Liver (tissue), 9 donors: ENCODE data around the gene KCNK3. TPM values are rescaled to one million over a fixed set of nuclear protein-coding genes. Genes with fewer than 3 reads are reported as not detected.

ENCODE experiments used
- DNase-seq: peaks from one replicate; pipeline ENCODE4 v3.0.0-alpha.2; 2017; ENCODE audit warnings: low spot score
- H3K27ac ChIP-seq, 2 donors: one replicate each; pipeline ENCODE4 v1.7.0; 2013; ENCODE audit warnings: inconsistent platforms in 2 of 2, low read length in 2 of 2, control low read depth in 1 of 2, low read depth in 1 of 2, mild to moderate bottlenecking in 1 of 2
- H3K27me3 ChIP-seq, 4 donors: one replicate each; pipeline versions ENCODE4 v1.6.1 to v1.7.0; 2013; ENCODE audit warnings: low read length in 3 of 4, inconsistent platforms in 1 of 4, mild to moderate bottlenecking in 1 of 4, moderate library complexity in 1 of 4; ENCODE audit not compliant: control insufficient read depth in 4 of 4, insufficient read depth in 4 of 4
- H3K36me3 ChIP-seq, 4 donors: one replicate each; pipeline versions ENCODE4 v1.6.1 to v1.7.0; 2013; ENCODE audit warnings: low read length in 3 of 4, mild to moderate bottlenecking in 3 of 4, low read depth in 1 of 4, moderate library complexity in 1 of 4; ENCODE audit not compliant: control insufficient read depth in 4 of 4, insufficient read depth in 3 of 4
- H3K4me1 ChIP-seq, 4 donors: one replicate each; pipeline versions ENCODE4 v1.6.1 to v1.7.0; 2013; ENCODE audit warnings: low read length in 3 of 4, mild to moderate bottlenecking in 3 of 4, moderate library complexity in 1 of 4; ENCODE audit not compliant: control insufficient read depth in 4 of 4, insufficient read depth in 4 of 4
- H3K4me3 ChIP-seq, 3 donors: one replicate each; pipeline versions ENCODE4 v1.6.1 to v1.7.0; 2013; ENCODE audit warnings: low read length in 3 of 3, control low read depth in 1 of 3, low read depth in 1 of 3, mild to moderate bottlenecking in 1 of 3
- H3K9ac ChIP-seq, 2 donors: one replicate each; pipeline ENCODE4 v1.7.0; 2013; ENCODE audit warnings: low read length in 2 of 2, mild to moderate bottlenecking in 2 of 2, moderate library complexity in 2 of 2, control low read depth in 1 of 2, low read depth in 1 of 2
- H3K9me3 ChIP-seq, 4 donors: one replicate each; pipeline versions ENCODE4 v1.6.1 to v1.7.0; 2013; ENCODE audit warnings: low read length in 3 of 4; ENCODE audit not compliant: control insufficient read depth in 4 of 4
- EGR1 ChIP-seq, 2 donors: IDR thresholded peaks; 2 replicates each; pipeline ENCODE4 v1.6.1; 2016 to 2018; ENCODE audit warnings: antibody characterized with exemption in 2 of 2, low read depth in 2 of 2
- FOXA1 ChIP-seq: IDR thresholded peaks from 2 replicates; pipeline ENCODE4 v1.6.1; 2016; ENCODE audit warnings: antibody characterized with exemption
- FOXA2 ChIP-seq: IDR thresholded peaks from 2 replicates; pipeline ENCODE4 v1.6.1; 2016; ENCODE audit warnings: antibody characterized with exemption
- GABPA ChIP-seq, 2 donors: IDR thresholded peaks in 1 of 2; conservative IDR thresholded peaks in 1 of 2; 2 replicates each; pipeline ENCODE4 v1.6.1; 2016; ENCODE audit warnings: antibody characterized with exemption in 2 of 2, mild to moderate bottlenecking in 1 of 2, moderate library complexity in 1 of 2
- HNF4A ChIP-seq, 2 donors: conservative IDR thresholded peaks; 2 replicates each; pipeline ENCODE4 v1.6.1; 2016; ENCODE audit warnings: antibody characterized with exemption in 2 of 2, mild to moderate bottlenecking in 2 of 2
- HNF4G ChIP-seq: IDR thresholded peaks from 2 replicates; pipeline ENCODE4 v1.6.1; 2016; ENCODE audit warnings: antibody characterized with exemption
- JUND ChIP-seq, 2 donors: IDR thresholded peaks; 2 replicates each; pipeline ENCODE4 v1.6.1; 2016; ENCODE audit warnings: antibody characterized with exemption in 2 of 2
- NR2F2 ChIP-seq: IDR thresholded peaks from 2 replicates; pipeline ENCODE4 v1.6.1; 2016; ENCODE audit warnings: antibody characterized with exemption
- RXRA ChIP-seq, 2 donors: IDR thresholded peaks; 2 replicates each; pipeline ENCODE4 v1.6.1; 2017 to 2018; ENCODE audit warnings: antibody characterized with exemption in 2 of 2, mild to moderate bottlenecking in 1 of 2
- SP1 ChIP-seq: IDR thresholded peaks from 2 replicates; pipeline ENCODE4 v1.6.1; 2018; ENCODE audit warnings: antibody characterized with exemption, mild to moderate bottlenecking
- TAF1 ChIP-seq: conservative IDR thresholded peaks from 2 replicates; pipeline ENCODE4 v1.6.1; 2016; ENCODE audit warnings: antibody characterized with exemption, mild to moderate bottlenecking
- YY1 ChIP-seq: IDR thresholded peaks from 2 replicates; pipeline ENCODE4 v1.6.1; 2016; ENCODE audit warnings: antibody characterized with exemption, mild to moderate bottlenecking
- ZBTB33 ChIP-seq: IDR thresholded peaks from 2 replicates; pipeline ENCODE4 v1.6.1; 2016; ENCODE audit warnings: antibody characterized with exemption
- WGBS: extraction: QIAGEN DNeasy Blood & Tissue Kit; methylation state at CpG from one replicate; pipeline ENCODE4 v1.1.7; 2013; 5-methylcytosine and 5-hydroxymethylcytosine counted together
- polyA plus RNA-seq, 2 donors: library from polyadenylated mRNA; stranded (reverse) in 1 of 2; unstranded in 1 of 2; fragments of 200-250 nt in 1 of 2; fragments of >200 nt in 1 of 2; fragmentation: Nextera tagmentation in 1 of 2; extraction: Ambion mirVana in 1 of 2; gene quantifications; one replicate each; pipeline versions ENCODE4 v1.2.1 to v1.2.3, GENCODE V29; 2013 to 2015
- total RNA-seq, 2 donors: library from RNA; depleted of rRNA; stranded (reverse); fragments of >200 nt; gene quantifications; one replicate each; pipeline ENCODE4 v1.2.3, GENCODE V29; 2014
- TF ChIP-seq, protein P1 (sequence below): IDR thresholded peaks from 2 replicates; pipeline ENCODE4 v1.6.1; 2016; ENCODE audit warnings: antibody characterized with exemption
- TF ChIP-seq, protein P2 (sequence below): IDR thresholded peaks from 2 replicates; pipeline ENCODE4 v1.6.1; 2016; ENCODE audit warnings: antibody characterized with exemption, mild to moderate bottlenecking
- TF ChIP-seq, protein P3 (sequence below): IDR thresholded peaks from 2 replicates; pipeline ENCODE4 v1.6.1; 2016; ENCODE audit warnings: antibody characterized with exemption
- donor health status: healthy.
- donor health status: healthy.
- donor health status: healthy.
- donor health status: healthy.
- donor health status: healthy.

Gene KCNK3
- total and polyA plus RNA-seq, 4 donors = 0.78 to 6.6 (median 2.6) TPM; not detected in 1

DNA sequence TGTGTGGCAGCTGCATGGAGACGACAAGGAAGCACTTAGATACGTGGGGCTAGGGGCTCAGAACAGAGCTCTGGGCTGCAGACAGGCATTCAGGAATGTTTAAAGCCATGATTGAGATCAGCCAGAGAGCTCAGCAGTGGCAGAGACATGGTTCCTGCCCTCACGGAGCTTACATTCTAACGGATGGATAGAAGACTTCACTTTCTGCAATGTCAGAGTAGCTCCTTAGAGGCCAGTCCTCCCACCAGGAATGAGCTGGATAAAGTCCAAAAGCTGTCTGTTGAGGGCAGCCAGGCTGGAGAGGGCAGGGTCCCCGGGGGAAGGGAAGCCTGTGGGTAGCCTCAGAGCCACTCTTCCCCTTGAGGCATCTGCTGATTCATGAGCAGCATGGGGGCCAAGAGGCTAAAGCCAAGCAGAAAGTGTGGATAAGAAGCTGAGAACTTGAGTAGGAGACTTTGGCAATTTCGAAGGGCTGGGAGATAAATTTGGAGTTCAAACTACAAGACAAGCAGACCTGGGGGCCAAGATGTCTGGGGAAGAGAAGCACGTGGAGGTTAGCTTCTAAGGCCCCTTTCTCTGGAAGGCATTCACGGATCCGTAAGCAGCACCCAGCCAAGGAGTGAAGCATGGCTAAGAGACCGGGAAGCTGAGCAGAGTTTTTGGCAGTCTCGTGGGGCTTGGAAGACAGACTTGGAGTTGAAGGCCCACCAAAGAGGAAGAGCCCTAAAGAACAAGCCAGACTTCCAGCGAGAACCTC, 41.6 kb upstream of the KCNK3 start:
- no peak for TF ChIP-seq SP1
- TF ChIP-seq, protein P1, sequence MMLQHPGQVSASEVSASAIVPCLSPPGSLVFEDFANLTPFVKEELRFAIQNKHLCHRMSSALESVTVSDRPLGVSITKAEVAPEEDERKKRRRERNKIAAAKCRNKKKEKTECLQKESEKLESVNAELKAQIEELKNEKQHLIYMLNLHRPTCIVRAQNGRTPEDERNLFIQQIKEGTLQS = no peak
- TF ChIP-seq, protein P2, sequence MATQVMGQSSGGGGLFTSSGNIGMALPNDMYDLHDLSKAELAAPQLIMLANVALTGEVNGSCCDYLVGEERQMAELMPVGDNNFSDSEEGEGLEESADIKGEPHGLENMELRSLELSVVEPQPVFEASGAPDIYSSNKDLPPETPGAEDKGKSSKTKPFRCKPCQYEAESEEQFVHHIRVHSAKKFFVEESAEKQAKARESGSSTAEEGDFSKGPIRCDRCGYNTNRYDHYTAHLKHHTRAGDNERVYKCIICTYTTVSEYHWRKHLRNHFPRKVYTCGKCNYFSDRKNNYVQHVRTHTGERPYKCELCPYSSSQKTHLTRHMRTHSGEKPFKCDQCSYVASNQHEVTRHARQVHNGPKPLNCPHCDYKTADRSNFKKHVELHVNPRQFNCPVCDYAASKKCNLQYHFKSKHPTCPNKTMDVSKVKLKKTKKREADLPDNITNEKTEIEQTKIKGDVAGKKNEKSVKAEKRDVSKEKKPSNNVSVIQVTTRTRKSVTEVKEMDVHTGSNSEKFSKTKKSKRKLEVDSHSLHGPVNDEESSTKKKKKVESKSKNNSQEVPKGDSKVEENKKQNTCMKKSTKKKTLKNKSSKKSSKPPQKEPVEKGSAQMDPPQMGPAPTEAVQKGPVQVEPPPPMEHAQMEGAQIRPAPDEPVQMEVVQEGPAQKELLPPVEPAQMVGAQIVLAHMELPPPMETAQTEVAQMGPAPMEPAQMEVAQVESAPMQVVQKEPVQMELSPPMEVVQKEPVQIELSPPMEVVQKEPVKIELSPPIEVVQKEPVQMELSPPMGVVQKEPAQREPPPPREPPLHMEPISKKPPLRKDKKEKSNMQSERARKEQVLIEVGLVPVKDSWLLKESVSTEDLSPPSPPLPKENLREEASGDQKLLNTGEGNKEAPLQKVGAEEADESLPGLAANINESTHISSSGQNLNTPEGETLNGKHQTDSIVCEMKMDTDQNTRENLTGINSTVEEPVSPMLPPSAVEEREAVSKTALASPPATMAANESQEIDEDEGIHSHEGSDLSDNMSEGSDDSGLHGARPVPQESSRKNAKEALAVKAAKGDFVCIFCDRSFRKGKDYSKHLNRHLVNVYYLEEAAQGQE = no peak
- no peak for TF ChIP-seq RXRA (IDR thresholded peaks at IDR 0.05)
- no peak for TF ChIP-seq HNF4G
- TF ChIP-seq, protein P3, sequence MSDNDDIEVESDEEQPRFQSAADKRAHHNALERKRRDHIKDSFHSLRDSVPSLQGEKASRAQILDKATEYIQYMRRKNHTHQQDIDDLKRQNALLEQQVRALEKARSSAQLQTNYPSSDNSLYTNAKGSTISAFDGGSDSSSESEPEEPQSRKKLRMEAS = no peak
- no peak for TF ChIP-seq HNF4A (conservative IDR thresholded peaks at IDR 0.05)
- TF ChIP-seq NR2F2 = no peak
- no peak for TF ChIP-seq JUND (IDR thresholded peaks at IDR 0.05)
- no peak for TF ChIP-seq YY1
- TF ChIP-seq ZBTB33 = no peak
- no peak for TF ChIP-seq TAF1
- TF ChIP-seq FOXA2 = no peak
- no peak for TF ChIP-seq GABPA (IDR thresholded peaks at IDR 0.05 in 1 of 2, conservative IDR thresholded peaks at IDR 0.05 in 1 of 2)
- WGBS = 81% methylated on average over 12 of the region's 12 CpGs
- Histone ChIP-seq H3K9ac (no peak overlapping the region), H3K9me3 (no peaks in the 10 kb centered on the region), H3K27ac (no peak overlapping the region), H3K4me3 (no peak overlapping the region), H3K36me3 (no peaks in the 10 kb centered on the region), H3K27me3 (peaks cover 0 to 9% (median 0%) of the 10 kb centered on the region in 4 donors), H3K4me1 (no peaks in the 10 kb centered on the region)
- peak; percentile 17 for DNase-seq

- H3K9me3 ChIP-seq = no peaks in the 10 kb centered on the region
- H3K36me3 ChIP-seq = no peaks in the 10 kb centered on the region
- H3K4me1 ChIP-seq = no peaks in the 10 kb centered on the region
- no peak for TF ChIP-seq NR2F2
- TF ChIP-seq GABPA (IDR thresholded peaks at IDR 0.05 in 1 of 2, conservative IDR thresholded peaks at IDR 0.05 in 1 of 2) = no peak
- no peak for TF ChIP-seq FOXA1
- no peak for TF ChIP-seq FOXA2
- no peak for TF ChIP-seq EGR1 (IDR thresholded peaks at IDR 0.05; ENCODE audit: low read depth in 2 of 2)
- no peak for TF ChIP-seq JUND (IDR thresholded peaks at IDR 0.05)
- TF ChIP-seq SP1 = no peak
- TF ChIP-seq, protein P3 = no peak
- peaks cover 0 to 9% (median 0%) of the 10 kb centered on the region in 4 donors for H3K27me3 ChIP-seq
- H3K9ac ChIP-seq = no peak overlapping the region
- H3K4me3 ChIP-seq = no peak overlapping the region
- DNase-seq = peak; percentile 25
- no peak overlapping the region for H3K27ac ChIP-seq
- WGBS = 91% methylated on average over 7 of the region's 7 CpGs
These were observed 41.1 kb upstream of the KCNK3 start for GRCh38 chr2:26651470-26651771.
